H9 (cell line): ENCODE data around the gene TMEM131. TPM values are rescaled to one million over a fixed set of nuclear protein-coding genes. Genes with fewer than 3 reads are reported as not detected.

Source experiments
- DNase-seq: peaks from one replicate; pipeline ENCODE4 v3.0.0-alpha.2; 2017
- H2AFZ ChIP-seq: one replicate; pipeline ENCODE4 v1.6.1; 2013; ENCODE audit warnings: mild to moderate bottlenecking, low read length, control low read depth, moderate library complexity
- H2AK5ac ChIP-seq: 2 replicates; pipeline ENCODE4 v1.6.1; 2013; ENCODE audit warnings: low read length, control low read depth, mixed read lengths; ENCODE audit not compliant: insufficient read length
- H2BK120ac ChIP-seq: one replicate; pipeline ENCODE4 v1.6.1; 2013; ENCODE audit warnings: low read depth, mild to moderate bottlenecking, low read length, control low read depth, inconsistent platforms; ENCODE audit not compliant: poor library complexity, severe bottlenecking
- H2BK12ac ChIP-seq: 2 replicates; pipeline ENCODE4 v1.6.1; 2013; ENCODE audit warnings: low read length, control low read depth, mixed read lengths, low read depth; ENCODE audit not compliant: insufficient read length
- H2BK15ac ChIP-seq: 2 replicates; pipeline ENCODE4 v1.6.1; 2013; ENCODE audit warnings: low read depth, low read length, control low read depth
- H2BK20ac ChIP-seq: one replicate; pipeline ENCODE4 v1.6.1; 2013; ENCODE audit warnings: low read depth, mild to moderate bottlenecking, low read length, control low read depth, inconsistent platforms; ENCODE audit not compliant: poor library complexity, severe bottlenecking
- H2BK5ac ChIP-seq: 2 replicates; pipeline ENCODE4 v1.6.1; 2013; ENCODE audit warnings: low read length, control low read depth, mixed read lengths; ENCODE audit not compliant: insufficient read length
- H3K14ac ChIP-seq: 2 replicates; pipeline ENCODE4 v1.6.1; 2013; ENCODE audit warnings: low read length, control low read depth; ENCODE audit not compliant: insufficient read depth
- H3K18ac ChIP-seq: 2 replicates; pipeline ENCODE4 v1.6.1; 2013; ENCODE audit warnings: low read depth, mild to moderate bottlenecking, mixed read lengths, low read length, control low read depth; ENCODE audit not compliant: insufficient read length
- H3K23ac ChIP-seq: 2 replicates; pipeline ENCODE4 v1.6.1; 2013; ENCODE audit warnings: low read length, control low read depth, mixed read lengths, low read depth; ENCODE audit not compliant: insufficient read length
- H3K23me2 ChIP-seq: 2 replicates; pipeline ENCODE4 v1.6.1; 2013; ENCODE audit warnings: low read depth, mild to moderate bottlenecking, mixed read lengths, low read length, control low read depth; ENCODE audit not compliant: insufficient read length, poor library complexity, severe bottlenecking
- H3K27ac ChIP-seq: 2 replicates; pipeline ENCODE4 v1.5.1; 2013; ENCODE audit warnings: low read length, control low read depth, mixed read lengths, low read depth; ENCODE audit not compliant: insufficient read length
- H3K27me3 ChIP-seq: 2 replicates; pipeline ENCODE4 v1.6.1; 2013; ENCODE audit warnings: low read length, control low read depth, inconsistent platforms; ENCODE audit not compliant: insufficient read depth
- H3K4ac ChIP-seq: 2 replicates; pipeline ENCODE4 v1.6.1; 2013; ENCODE audit warnings: low read depth, mild to moderate bottlenecking, control low read depth, inconsistent platforms, low read length, moderate library complexity
- H3K4me1 ChIP-seq: 2 replicates; pipeline ENCODE4 v1.6.1; 2013; ENCODE audit warnings: low read length, control low read depth, inconsistent platforms; ENCODE audit not compliant: insufficient read depth
- H3K4me2 ChIP-seq: 2 replicates; pipeline ENCODE4 v1.6.1; 2013; ENCODE audit warnings: low read length, control low read depth, mixed read lengths; ENCODE audit not compliant: insufficient read length, insufficient read depth
- H3K56ac ChIP-seq: 2 replicates; pipeline ENCODE4 v1.6.1; 2013; ENCODE audit warnings: low read depth, mild to moderate bottlenecking, mixed read lengths, low read length, control low read depth; ENCODE audit not compliant: insufficient read length
- H3K79me1 ChIP-seq: 2 replicates; pipeline ENCODE4 v1.6.1; 2013; ENCODE audit warnings: low read depth, mild to moderate bottlenecking, moderate library complexity, low read length, control low read depth, inconsistent platforms; ENCODE audit not compliant: insufficient read depth, poor library complexity, severe bottlenecking
- H3K79me2 ChIP-seq: 2 replicates; pipeline ENCODE4 v1.6.1; 2013; ENCODE audit warnings: low read length, control low read depth, inconsistent platforms; ENCODE audit not compliant: insufficient read depth
- H3K9ac ChIP-seq: 2 replicates; pipeline ENCODE4 v1.6.1; 2013; ENCODE audit warnings: low read length, control low read depth, mixed read lengths; ENCODE audit not compliant: insufficient read length; ENCODE audit errors: extremely low read depth
- H3K9me3 ChIP-seq: one replicate; pipeline ENCODE4 v1.6.1; 2013; ENCODE audit warnings: low read depth, low read length, inconsistent platforms; ENCODE audit not compliant: control insufficient read depth
- H3T11ph ChIP-seq: one replicate; pipeline ENCODE4 v1.6.1; 2013; ENCODE audit warnings: mild to moderate bottlenecking, low read length, control low read depth, inconsistent platforms
- H4K20me1 ChIP-seq: one replicate; pipeline ENCODE4 v1.6.1; 2013; ENCODE audit not compliant: control insufficient read depth, insufficient read length, insufficient read depth
- H4K5ac ChIP-seq: 2 replicates; pipeline ENCODE4 v1.6.1; 2013; ENCODE audit warnings: low read depth, mild to moderate bottlenecking, mixed read lengths, low read length, control low read depth; ENCODE audit not compliant: insufficient read length
- H4K8ac ChIP-seq: replicated peaks from 2 replicates; pipeline ENCODE4 v1.6.1; 2013; ENCODE audit warnings: low read length, control low read depth, mixed read lengths, low read depth; ENCODE audit not compliant: insufficient read length
- H4K91ac ChIP-seq: 2 replicates; pipeline ENCODE4 v1.6.1; 2013; ENCODE audit warnings: low read depth, mild to moderate bottlenecking, moderate library complexity, mixed read lengths, low read length, control low read depth; ENCODE audit not compliant: insufficient read length
- H3K27ac Mint-ChIP-seq, 3 experiments: 2 replicates in 2 of 3; 3 replicates in 1 of 3; pipeline ENCODE4 v1.8.0; 2020 to 2021; ENCODE audit warnings: mixed read lengths in 3 of 3, mild to moderate bottlenecking in 1 of 3, moderate library complexity in 1 of 3
- H3K27me3 Mint-ChIP-seq: 2 replicates; pipeline ENCODE4 v1.8.0; 2021; ENCODE audit warnings: low read depth, mild to moderate bottlenecking, moderate library complexity, mixed read lengths
- H3K36me3 Mint-ChIP-seq, 3 experiments: 2 replicates in 2 of 3; 3 replicates in 1 of 3; pipeline ENCODE4 v1.8.0; 2020 to 2021; ENCODE audit warnings: low read depth in 3 of 3, mixed read lengths in 3 of 3; ENCODE audit not compliant: insufficient read depth in 1 of 3
- H3K4me1 Mint-ChIP-seq, 2 experiments: 2 replicates each; pipeline ENCODE4 v1.8.0; 2020; ENCODE audit warnings: mixed read lengths in 2 of 2
- H3K4me3 Mint-ChIP-seq, 2 experiments: 2 replicates in 1 of 2; 3 replicates in 1 of 2; pipeline ENCODE4 v1.8.0; 2020 to 2021; ENCODE audit warnings: mild to moderate bottlenecking in 2 of 2, mixed read lengths in 2 of 2, moderate library complexity in 1 of 2
- H3K9me3 Mint-ChIP-seq, 2 experiments: 2 replicates in 1 of 2; 3 replicates in 1 of 2; pipeline ENCODE4 v1.8.0; 2020; ENCODE audit warnings: mild to moderate bottlenecking in 2 of 2, mixed read lengths in 2 of 2, moderate library complexity in 1 of 2
- CTCF ChIP-seq: fragments of 200-600 bp; sonication (generic); conservative IDR thresholded peaks from 3 replicates; pipeline ENCODE4 v1.8.0; 2021; ENCODE audit warnings: antibody characterized with exemption, mild to moderate bottlenecking
- WGBS: extraction: QIAGEN DNeasy Blood & Tissue Kit; methylation state at CpG from one replicate; pipeline ENCODE4 v1.1.7; 2013; ENCODE audit warnings: missing lambda C conversion rate, low lambda C conversion rate, mixed read lengths; ENCODE audit not compliant: insufficient read length; ENCODE audit errors: extremely low coverage; 5-methylcytosine and 5-hydroxymethylcytosine counted together
- total RNA-seq: library from RNA; stranded (reverse); gene quantifications from 2 replicates; pipeline ENCODE4 v1.2.1, GENCODE V29; 2021

Gene TMEM131
- total RNA-seq, 1 experiment from 2014 or later = 20.9 TPM

GRCh38 chr2:97961534-97961933, 34.2 kb downstream of the TMEM131 start:
- H3K18ac ChIP-seq = no peak overlapping the region
- no peak for DNase-seq
- H4K8ac ChIP-seq = no peak overlapping the region
- no peak overlapping the region for H3K4me3 Mint-ChIP-seq
- H3K4me1 Mint-ChIP-seq = peaks cover 26 to 27% of the 10 kb centered on the region in 2 experiments
- H3K9me3 ChIP-seq = no peaks in the 10 kb centered on the region
- no peak overlapping the region for H3K56ac ChIP-seq
- no peak overlapping the region for H2BK5ac ChIP-seq
- H3K27ac Mint-ChIP-seq = no peak overlapping the region
- no CpG with 5 or more reads among the region's 5 CpGs for WGBS
- no peaks in the 10 kb centered on the region for H3K27me3 ChIP-seq
- H2BK120ac ChIP-seq = no peak overlapping the region
- no peaks in the 10 kb centered on the region for H4K20me1 ChIP-seq
- no peak overlapping the region for H3K14ac ChIP-seq
- no peak overlapping the region for H4K5ac ChIP-seq
- H3K36me3 Mint-ChIP-seq = no peaks in the 10 kb centered on the region
- no peak overlapping the region for H4K91ac ChIP-seq
- no peaks in the 10 kb centered on the region for H3K9me3 Mint-ChIP-seq
- no peak overlapping the region for H3K23ac ChIP-seq
- H3K4me1 ChIP-seq = no peaks in the 10 kb centered on the region
- H3K79me2 ChIP-seq = peaks cover 2% of the 10 kb centered on the region; the same call in 1 of the 2 replicates
- H3K4ac ChIP-seq = no peak overlapping the region
- H3T11ph ChIP-seq = no peak overlapping the region
- no peak overlapping the region for H2BK12ac ChIP-seq
- H3K27ac ChIP-seq = no peak overlapping the region
- no peak overlapping the region for H3K9ac ChIP-seq
- no peaks in the 10 kb centered on the region for H3K23me2 ChIP-seq
- H3K79me1 ChIP-seq = peaks cover 5% of the 10 kb centered on the region
- H2BK20ac ChIP-seq = no peak overlapping the region
- no peak for TF ChIP-seq CTCF
- no peak overlapping the region for H2BK15ac ChIP-seq
- no peak overlapping the region for H2AK5ac ChIP-seq
- H3K27me3 Mint-ChIP-seq = no peaks in the 10 kb centered on the region
- no peak overlapping the region for H3K4me2 ChIP-seq
- H2AFZ ChIP-seq = no peak overlapping the region
